ENCODE results near the gene PGBD2.
A peak's percentile ranks its signal among the peaks of the same experiment; 100 is the strongest.

The PGBD2 gene

DNA sequence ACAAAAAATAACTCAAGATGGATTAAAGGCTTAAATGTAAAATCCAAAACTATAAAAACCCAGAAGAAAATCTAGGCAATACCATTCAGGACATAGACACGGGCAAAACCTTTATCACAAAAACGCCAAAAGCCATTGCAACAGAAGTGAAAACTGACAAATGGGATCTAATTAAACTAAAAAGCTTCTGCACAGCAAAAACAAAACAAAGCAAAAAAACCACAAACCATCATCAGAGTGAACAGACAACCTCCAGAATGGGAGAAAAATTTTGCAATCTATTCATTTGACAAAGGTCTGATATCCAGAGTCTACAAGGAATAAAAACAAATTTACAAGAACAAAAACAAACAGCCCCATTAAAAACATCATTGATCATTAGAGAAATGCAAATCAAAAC is 4.5 kb upstream of the PGBD2 start:
- DNase-seq (ENCODE audit: low read depth, low spot score), result no peak
- in situ Hi-C loops (cut with HindIII; ENCODE audit: low sequenced_read_pairs), result no loop called here
- no peak overlapping the region for H3K4me3 ChIP-seq (ENCODE audit: low read depth, low read length)
- no peak for TF ChIP-seq CTCF (IDR thresholded peaks at IDR 0.05; ENCODE audit: low read depth, low read length)

GRCh38 chr1:248904437-248905216 is 1.4 kb upstream of the PGBD2 start:
- in situ Hi-C loops (cut with HindIII; ENCODE audit: low sequenced_read_pairs), result no loop called here
- TF ChIP-seq CTCF (IDR thresholded peaks at IDR 0.05; ENCODE audit: low read depth, low read length), result no peak
- no peak for DNase-seq (ENCODE audit: low read depth, low spot score)
- no peak overlapping the region for H3K4me3 ChIP-seq (ENCODE audit: low read depth, low read length)

DNA sequence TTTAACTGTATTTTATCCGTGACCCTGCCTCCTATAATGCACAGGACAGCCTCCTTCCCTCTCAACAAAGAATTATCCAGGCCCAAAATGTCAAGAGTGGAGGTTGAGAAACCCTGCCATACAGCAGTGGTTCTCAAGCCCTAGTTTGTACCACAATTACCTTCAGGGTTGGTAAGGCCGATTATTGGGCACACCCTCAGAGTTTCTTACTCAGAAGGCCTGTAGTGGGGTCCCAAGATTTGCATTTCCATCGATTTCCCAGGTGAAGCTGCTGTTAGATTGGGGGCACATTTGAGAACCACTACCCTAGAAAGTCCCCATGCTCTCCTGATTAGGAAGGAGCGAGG is 400 bp upstream of the PGBD2 start:
- peak overlapping the region; percentile 71 for H3K4me3 ChIP-seq (ENCODE audit: low read depth, low read length)
- in situ Hi-C loops (cut with HindIII; ENCODE audit: low sequenced_read_pairs), result no loop called here
- DNase-seq (ENCODE audit: low read depth, low spot score), result no peak
- no peak for TF ChIP-seq CTCF (IDR thresholded peaks at IDR 0.05; ENCODE audit: low read depth, low read length)

- no peak for TF ChIP-seq CTCF (IDR thresholded peaks at IDR 0.05; ENCODE audit: low read depth, low read length)
- in situ Hi-C loops (cut with HindIII; ENCODE audit: low sequenced_read_pairs), result no loop called here
- DNase-seq (ENCODE audit: low read depth, low spot score), result no peak
- H3K4me3 ChIP-seq (ENCODE audit: low read depth, low read length), result peak overlapping the region; percentile 65
Observed at GRCh38 chr1:248906753-248907661, 972 bp downstream of the PGBD2 start.

DNA sequence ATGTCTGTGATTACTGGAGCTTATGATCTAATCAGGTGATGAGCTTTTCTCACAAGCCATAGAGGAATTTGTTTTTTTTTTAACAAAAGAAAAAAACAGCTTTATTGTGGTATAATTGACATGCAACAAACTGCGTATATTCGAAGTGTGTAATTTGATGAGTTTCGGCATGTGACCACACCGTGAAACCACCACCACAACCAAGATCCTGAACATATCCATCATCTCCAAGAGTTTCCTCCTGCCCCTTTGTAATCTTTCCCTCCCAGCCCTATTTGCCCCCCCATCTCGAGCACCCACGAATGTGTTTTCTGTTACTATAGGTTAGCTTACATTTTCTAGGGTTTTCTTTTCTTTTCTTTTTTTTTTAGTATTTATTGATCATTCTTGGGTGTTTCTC is 4.7 kb downstream of the PGBD2 start:
- H3K4me3 ChIP-seq (ENCODE audit: low read depth, low read length), result no peak overlapping the region
- no peak for DNase-seq (ENCODE audit: low read depth, low spot score)
- in situ Hi-C loops (cut with HindIII; ENCODE audit: low sequenced_read_pairs), result no loop called here
- TF ChIP-seq CTCF (IDR thresholded peaks at IDR 0.05; ENCODE audit: low read depth, low read length), result no peak

DNA sequence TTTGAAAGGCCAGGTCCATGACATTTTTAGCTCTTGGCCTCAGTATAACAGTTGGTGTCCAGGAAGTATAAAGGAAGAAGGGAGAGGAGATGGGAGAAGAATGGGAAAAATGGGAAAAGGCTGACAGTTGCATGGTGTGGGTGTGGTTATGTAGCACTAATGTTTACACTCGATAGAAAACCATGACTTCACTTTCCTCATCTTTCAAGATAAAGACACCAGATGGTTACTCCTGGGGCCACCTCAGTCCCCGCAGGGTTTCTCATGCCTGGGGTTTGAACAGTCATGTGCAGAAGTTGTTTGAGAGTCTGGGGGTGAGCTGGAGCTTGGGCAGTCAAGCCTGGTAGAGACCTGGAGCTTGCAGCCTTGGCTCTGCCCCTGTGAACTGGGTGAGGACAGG is 7.9 kb downstream of the PGBD2 start:
- TF ChIP-seq CTCF (IDR thresholded peaks at IDR 0.05; ENCODE audit: low read depth, low read length), result no peak
- DNase-seq (ENCODE audit: low read depth, low spot score), result no peak
- in situ Hi-C loops (cut with HindIII; ENCODE audit: low sequenced_read_pairs), result no loop called here
- no peak overlapping the region for H3K4me3 ChIP-seq (ENCODE audit: low read depth, low read length)

Data from astrocyte of the spinal cord (primary cell).